A673 (cell line): ENCODE measurements around the gene ATF7IP2. TPM values are rescaled to one million over a fixed set of nuclear protein-coding genes. Genes with fewer than 3 reads are reported as not detected.
"Not testable (repeated sequence)": the region's sequence is repeated elsewhere in the genome, so short reads cannot be mapped to it uniquely, and the experiment has no call there.

Source experiments
- BruUV-seq: library from RNA; stranded (reverse); fragments of 400-500 nt; replicated peaks from 2 replicates; lab custom pipeline; 2021; lab: Mats Ljungman, UMichigan
- CTCF ChIA-PET: fragments of 300-600 bp; sonication (Branson Sonifier 250); formaldehyde crosslinking; loops from one replicate; lab custom pipeline; 2022; ENCODE audit warnings: antibody characterized with exemption; lab: Charles Lee
- POLR2A ChIA-PET: fragments of 300-600 bp; sonication (Branson Sonifier 250); formaldehyde crosslinking; loops from one replicate; lab custom pipeline; 2022; ENCODE audit warnings: antibody characterized with exemption; ENCODE audit not compliant: low non-redundant PET; lab: Charles Lee
- DNase-seq: peaks from one replicate; pipeline ENCODE4 v3.0.0-alpha.2; 2015; ENCODE audit warnings: low spot score
- H3K27ac ChIP-seq: fragments of 200-600 bp; sonication (generic); 2 replicates; pipeline ENCODE4 v1.5.1; 2016; ENCODE audit warnings: mixed run types, low read depth, mild to moderate bottlenecking, mixed read lengths, antibody characterized with exemption, low read length; ENCODE audit not compliant: poor library complexity, severe bottlenecking
- H3K27me3 ChIP-seq: fragments of 200-600 bp; sonication (generic); replicated peaks from 2 replicates; pipeline ENCODE4 v1.6.1; 2017; ENCODE audit warnings: mixed run types, low read depth, mild to moderate bottlenecking, mixed read lengths, antibody characterized with exemption, low read length; ENCODE audit not compliant: insufficient read depth, poor library complexity
- H3K36me3 ChIP-seq: fragments of 200-600 bp; sonication (generic); 2 replicates; pipeline ENCODE4 v1.6.1; 2016; ENCODE audit warnings: mixed run types, mild to moderate bottlenecking, mixed read lengths, antibody characterized with exemption, low read length; ENCODE audit not compliant: insufficient read depth, poor library complexity, severe bottlenecking
- H3K4me1 ChIP-seq: fragments of 200-600 bp; sonication (generic); 2 replicates; pipeline ENCODE4 v1.6.1; 2017; ENCODE audit warnings: mixed run types, mild to moderate bottlenecking, mixed read lengths, antibody characterized with exemption, low read length; ENCODE audit not compliant: insufficient read depth, poor library complexity, severe bottlenecking
- H3K4me3 ChIP-seq: fragments of 200-600 bp; sonication (generic); 2 replicates; pipeline ENCODE4 v1.5.1; 2016; ENCODE audit warnings: low read depth, mixed run types, mild to moderate bottlenecking, mixed read lengths, low read length; ENCODE audit not compliant: poor library complexity, severe bottlenecking
- H3K9me3 ChIP-seq: fragments of 200-600 bp; sonication (generic); 2 replicates; pipeline ENCODE4 v1.6.1; 2016; ENCODE audit warnings: mixed run types, low read depth, mild to moderate bottlenecking, mixed read lengths, antibody characterized with exemption, low read length; ENCODE audit not compliant: poor library complexity, severe bottlenecking
- CTCF ChIP-seq: fragments of 300-800, 200-600 bp; sonication (generic); conservative IDR thresholded peaks from 2 replicates; pipeline ENCODE4 v1.5.1; 2017; ENCODE audit warnings: low read depth, mild to moderate bottlenecking, antibody characterized with exemption, low read length, moderate library complexity, mixed read lengths
- EZH2 ChIP-seq: fragments of 200-600 bp; sonication (generic); IDR thresholded peaks from 2 replicates; pipeline ENCODE4 v1.6.1; 2017; ENCODE audit warnings: borderline replicate concordance, low read depth, mild to moderate bottlenecking, mixed read lengths, antibody characterized with exemption, low read length; ENCODE audit not compliant: poor library complexity, severe bottlenecking
- intact Hi-C: fragments of 100-400 bp; cut with micrococcal nuclease; formaldehyde crosslinking; loops from one replicate; pipeline ENCODE4 v1.10.0; 2022; ENCODE audit not compliant: unreplicated experiment
- total RNA-seq: library from RNA; stranded (reverse); gene quantifications from 2 replicates; pipeline ENCODE4 v1.2.3, GENCODE V29; 2021

ATF7IP2 gene
- total RNA-seq, 1 experiment from 2014 or later: 20.9 TPM

DNA sequence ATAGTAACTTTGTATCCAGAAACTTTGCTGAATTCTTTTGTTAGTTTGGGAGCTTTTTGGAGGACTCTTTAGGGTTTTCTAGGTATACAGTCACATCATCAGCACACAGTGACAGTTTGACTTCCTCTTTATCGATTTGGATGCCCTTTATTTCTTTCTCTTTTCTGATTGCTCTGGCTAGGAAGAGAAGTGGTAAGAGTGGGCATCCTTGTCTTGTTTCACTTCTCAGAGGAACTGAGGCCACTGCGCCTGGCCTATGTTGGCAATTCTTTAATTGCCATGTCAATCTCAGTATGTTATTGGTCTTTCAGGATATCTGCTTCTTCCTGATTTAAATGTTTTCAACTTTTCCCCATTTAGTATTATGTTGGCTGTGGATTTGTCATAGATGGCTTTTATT, 24.6 kb downstream of the ATF7IP2 start:
- BruUV-seq: no TSS peak
- CTCF ChIA-PET: no interaction called here
- no peaks in the 10 kb centered on the region for H3K27me3 ChIP-seq
- intact Hi-C loops: no loop called here
- H3K4me1 ChIP-seq: no peaks in the 10 kb centered on the region
- no peak for TF ChIP-seq EZH2
- no peak for TF ChIP-seq CTCF
- H3K9me3 ChIP-seq: peaks cover 40% of the 10 kb centered on the region
- no peak overlapping the region for H3K27ac ChIP-seq
- no peaks in the 10 kb centered on the region for H3K36me3 ChIP-seq
- no peak overlapping the region for H3K4me3 ChIP-seq
- DNase-seq: no peak
- POLR2A ChIA-PET: no interaction called here

DNA sequence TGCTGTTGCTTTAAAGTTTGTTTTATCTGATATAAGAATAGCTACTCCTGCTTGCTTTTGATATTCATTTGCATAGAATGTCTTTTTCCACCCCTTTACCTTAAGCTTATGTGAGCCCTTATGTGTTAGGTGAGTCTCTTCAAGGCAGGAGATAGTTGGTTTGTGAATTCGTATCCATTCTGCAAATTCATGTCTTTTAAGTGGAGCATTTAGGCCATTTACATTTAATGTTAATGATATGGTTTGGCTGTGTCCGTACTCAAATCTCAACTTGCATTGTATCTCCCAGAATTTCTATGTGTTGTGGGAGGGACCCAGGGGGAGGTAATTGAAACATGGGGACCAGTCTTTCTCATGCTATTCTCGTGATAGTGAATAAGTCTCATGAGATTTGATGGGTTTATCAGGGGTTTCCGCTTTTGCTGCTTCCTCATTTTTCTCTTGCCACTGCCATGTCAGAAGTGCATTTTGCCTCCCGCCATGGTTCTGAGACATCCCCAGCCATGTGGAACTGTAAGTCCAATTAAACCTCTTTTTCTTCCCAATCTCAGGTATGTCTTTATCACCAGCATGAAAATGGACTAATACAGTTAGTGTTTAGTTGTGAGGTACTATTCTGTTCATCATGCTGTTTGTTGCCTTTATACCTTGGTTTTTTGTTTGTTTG, 27.2 kb downstream of the ATF7IP2 start:
- intact Hi-C loops: no loop called here
- TF ChIP-seq CTCF (no peak), EZH2 (no peak)
- CTCF ChIA-PET: no interaction called here

DNA sequence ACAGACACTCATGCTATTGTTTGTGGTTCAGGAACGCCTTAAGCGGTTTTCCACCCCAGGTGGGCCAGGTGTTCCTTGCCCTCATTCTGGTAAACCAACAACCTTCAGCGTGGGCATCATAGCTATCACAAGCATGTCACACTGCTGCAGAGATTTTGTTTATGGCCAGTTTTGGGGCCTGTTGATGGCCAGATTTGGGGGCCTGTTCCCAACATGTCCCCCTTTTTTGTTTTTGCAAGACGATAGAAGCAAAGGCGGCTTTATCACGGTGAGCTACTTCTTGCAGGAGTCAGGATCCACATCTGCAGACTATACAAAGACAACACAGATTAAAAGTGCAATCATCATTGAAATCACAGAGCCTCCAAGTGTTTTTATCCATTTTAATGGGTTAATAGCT, 32.3 kb downstream of the ATF7IP2 start:
- BruUV-seq, H3K36me3 ChIP-seq, H3K27ac ChIP-seq, CTCF ChIA-PET, H3K27me3 ChIP-seq, POLR2A ChIA-PET, H3K4me3 ChIP-seq, intact Hi-C loops, H3K4me1 ChIP-seq, DNase-seq: not testable (repeated sequence)
- peaks cover 17% of the 10 kb centered on the region for H3K9me3 ChIP-seq

More for the DNA sequence above, 27.2 kb downstream of the ATF7IP2 start:
- no peak for DNase-seq
- Histone ChIP-seq H3K27ac (no peak overlapping the region), H3K27me3 (no peaks in the 10 kb centered on the region), H3K9me3 (peaks cover 46% of the 10 kb centered on the region), H3K4me1 (no peaks in the 10 kb centered on the region), H3K4me3 (no peak overlapping the region), H3K36me3 (no peaks in the 10 kb centered on the region)
- BruUV-seq: no TSS peak
- POLR2A ChIA-PET: no interaction called here

- Histone ChIP-seq H3K36me3 (no peaks in the 10 kb centered on the region), H3K4me3 (no peak overlapping the region), H3K27me3 (no peaks in the 10 kb centered on the region), H3K27ac (no peak overlapping the region), H3K9me3 (peaks cover 16% of the 10 kb centered on the region), H3K4me1 (no peaks in the 10 kb centered on the region)
- ChIA-PET CTCF (no interaction called here), POLR2A (no interaction called here)
- no peak for DNase-seq
- intact Hi-C loops: no loop called here
- TF ChIP-seq CTCF (no peak), EZH2 (no peak)
- BruUV-seq: no TSS peak
Observed at GRCh38 chr16:10419701-10420100, 33.8 kb downstream of the ATF7IP2 start.
